22Rv1 (cell line): ENCODE results near the gene RARRES2.

Source experiments
- ZFX ChIP-seq: fragments of 450-650 bp; IDR thresholded peaks from 2 replicates; pipeline ENCODE4 v1.6.1; 2017; ENCODE audit warnings: antibody characterized with exemption, borderline replicate concordance
- TF ChIP-seq, protein P1 (sequence below): fragments of 450-650 bp; IDR thresholded peaks from 2 replicates; pipeline ENCODE4 v1.5.1; 2017; ENCODE audit warnings: mild to moderate bottlenecking

- TF ChIP-seq, protein P1, sequence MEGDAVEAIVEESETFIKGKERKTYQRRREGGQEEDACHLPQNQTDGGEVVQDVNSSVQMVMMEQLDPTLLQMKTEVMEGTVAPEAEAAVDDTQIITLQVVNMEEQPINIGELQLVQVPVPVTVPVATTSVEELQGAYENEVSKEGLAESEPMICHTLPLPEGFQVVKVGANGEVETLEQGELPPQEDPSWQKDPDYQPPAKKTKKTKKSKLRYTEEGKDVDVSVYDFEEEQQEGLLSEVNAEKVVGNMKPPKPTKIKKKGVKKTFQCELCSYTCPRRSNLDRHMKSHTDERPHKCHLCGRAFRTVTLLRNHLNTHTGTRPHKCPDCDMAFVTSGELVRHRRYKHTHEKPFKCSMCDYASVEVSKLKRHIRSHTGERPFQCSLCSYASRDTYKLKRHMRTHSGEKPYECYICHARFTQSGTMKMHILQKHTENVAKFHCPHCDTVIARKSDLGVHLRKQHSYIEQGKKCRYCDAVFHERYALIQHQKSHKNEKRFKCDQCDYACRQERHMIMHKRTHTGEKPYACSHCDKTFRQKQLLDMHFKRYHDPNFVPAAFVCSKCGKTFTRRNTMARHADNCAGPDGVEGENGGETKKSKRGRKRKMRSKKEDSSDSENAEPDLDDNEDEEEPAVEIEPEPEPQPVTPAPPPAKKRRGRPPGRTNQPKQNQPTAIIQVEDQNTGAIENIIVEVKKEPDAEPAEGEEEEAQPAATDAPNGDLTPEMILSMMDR: no peak
- TF ChIP-seq ZFX: no peak
Observed at GRCh38 chr7:150361807-150362621, 20.6 kb upstream of the RARRES2 start.
